GM19452 (cell line): ENCODE measurements around the gene HOXA10.

Experiments used
- ATAC-seq: cut with Tn5 transposase; IDR thresholded peaks from one replicate; pipeline ENCODE4 v1.9.1; 2021; ENCODE audit not compliant: unreplicated experiment

Gene HOXA10

GRCh38 chr7:27203964-27204594, 30.0 kb upstream of the HOXA10 start:
- no peak for ATAC-seq

- no peak for ATAC-seq
These were observed 29.3 kb upstream of the HOXA10 start for GRCh38 chr7:27203365-27203953.

- ATAC-seq, result no peak
These were observed 28.7 kb upstream of the HOXA10 start for GRCh38 chr7:27202862-27203134.

- ATAC-seq, result no peak
These were observed 28.1 kb upstream of the HOXA10 start for GRCh38 chr7:27202018-27202861.

- ATAC-seq, result no peak
These were observed 27.5 kb upstream of the HOXA10 start for GRCh38 chr7:27201580-27202017.

- no peak for ATAC-seq
These were observed 26.9 kb upstream of the HOXA10 start for GRCh38 chr7:27200761-27201579.

GRCh38 chr7:27199849-27200760, 26.0 kb upstream of the HOXA10 start, which contains the start of gene HOXA13:
HOXA13 (minus strand) TSS chr7:27200091; CDS start chr7:27200077, 14 bp downstream.
- peak; percentile 73 for ATAC-seq

GRCh38 chr7:27198871-27199801, 25.0 kb upstream of the HOXA10 start:
- ATAC-seq, result no peak

GRCh38 chr7:27198138-27198841, 24.2 kb upstream of the HOXA10 start:
- no peak for ATAC-seq

- no peak for ATAC-seq
These were observed 23.3 kb upstream of the HOXA10 start for GRCh38 chr7:27197137-27198042.

GRCh38 chr7:27196287-27196767, 22.2 kb upstream of the HOXA10 start:
- no peak for ATAC-seq

GRCh38 chr7:27194686-27195379, 20.7 kb upstream of the HOXA10 start:
- ATAC-seq, result no peak

GRCh38 chr7:27194002-27194352, 19.9 kb upstream of the HOXA10 start:
- no peak for ATAC-seq

GRCh38 chr7:27193335-27194001, 19.3 kb upstream of the HOXA10 start:
- ATAC-seq, result no peak

GRCh38 chr7:27192546-27193334, 18.6 kb upstream of the HOXA10 start:
- ATAC-seq, result no peak
